GM12891 (cell line): Measurements from ENCODE around the gene INSR.

Source experiments
- POLR2A ChIP-seq: IDR thresholded peaks from 2 replicates; pipeline ENCODE4 v1.6.1; 2011; ENCODE audit warnings: low read depth, low read length, control low read depth
- POLR2AphosphoS5 ChIP-seq: IDR thresholded peaks from 2 replicates; pipeline ENCODE4 v1.6.1; 2011; ENCODE audit warnings: low read depth, low read length, control low read depth
- TAF1 ChIP-seq: IDR thresholded peaks from 2 replicates; pipeline ENCODE4 v1.6.1; 2011; ENCODE audit warnings: low read depth, low read length, control low read depth

- TF ChIP-seq TAF1, result no peak
- TF ChIP-seq POLR2A, result no peak
- no peak for TF ChIP-seq POLR2AphosphoS5
Measured at GRCh38 chr19:7216373-7216902, 77.8 kb downstream of the INSR start.
